Fibroblast of lung (primary cell): ENCODE measurements around the gene CISD3. TPM values are rescaled to one million over a fixed set of nuclear protein-coding genes. Genes with fewer than 3 reads are reported as not detected.

Experiments used
- DNase-seq, 2 donors: peaks; one replicate each; pipeline versions ENCODE4 v3.0.0 to v3.0.0-alpha.2; 2010; ENCODE audit warnings: low read depth in 2 of 2
- H2AFZ ChIP-seq: 2 replicates; pipeline ENCODE4 v1.5.1; 2012; ENCODE audit warnings: low read length, control low read depth, inconsistent platforms
- H3K27ac ChIP-seq: 2 replicates; pipeline ENCODE4 v1.5.1; 2011; ENCODE audit warnings: low read length, control low read depth; ENCODE audit not compliant: insufficient read depth
- H3K27me3 ChIP-seq: 2 replicates; pipeline ENCODE4 v1.5.1; 2011; ENCODE audit warnings: mild to moderate bottlenecking, low read length; ENCODE audit not compliant: control insufficient read depth, insufficient read depth
- H3K36me3 ChIP-seq: 2 replicates; pipeline ENCODE4 v1.5.1; 2011; ENCODE audit warnings: low read length; ENCODE audit not compliant: control insufficient read depth, insufficient read depth
- H3K4me1 ChIP-seq: 2 replicates; pipeline ENCODE4 v1.5.1; 2011; ENCODE audit warnings: low read length; ENCODE audit not compliant: control insufficient read depth, insufficient read depth; ENCODE audit errors: extremely low read depth
- H3K4me2 ChIP-seq: 2 replicates; pipeline ENCODE4 v1.5.1; 2011; ENCODE audit warnings: low read length, control low read depth; ENCODE audit not compliant: insufficient read depth; ENCODE audit errors: extremely low read depth
- H3K4me3 ChIP-seq, 4 experiments: fragments of 200-600 bp in 1 of 4; sonication (generic) in 1 of 4; replicated peaks in 1 of 4; 2 replicates each; pipeline ENCODE4 v1.5.1; 2011 to 2016; ENCODE audit warnings: low read length in 4 of 4, low read depth in 3 of 4, mild to moderate bottlenecking in 3 of 4, control low read depth in 2 of 4, inconsistent platforms in 1 of 4, mixed read lengths in 1 of 4; ENCODE audit not compliant: insufficient read depth in 1 of 4; ENCODE audit errors: control extremely low read depth in 1 of 4
- H3K79me2 ChIP-seq: 2 replicates; pipeline ENCODE4 v1.5.1; 2012; ENCODE audit warnings: mild to moderate bottlenecking, low read length, inconsistent platforms; ENCODE audit not compliant: control insufficient read depth, insufficient read depth
- H3K9ac ChIP-seq: 2 replicates; pipeline ENCODE4 v1.5.1; 2011; ENCODE audit warnings: mild to moderate bottlenecking, low read length, control low read depth; ENCODE audit not compliant: insufficient read depth
- H3K9me3 ChIP-seq: 2 replicates; pipeline ENCODE4 v1.5.1; 2012; ENCODE audit warnings: low read depth, low read length; ENCODE audit not compliant: control insufficient read depth, insufficient read depth
- H4K20me1 ChIP-seq: 2 replicates; pipeline ENCODE4 v1.5.1; 2011; ENCODE audit warnings: low read length; ENCODE audit not compliant: control insufficient read depth, insufficient read depth; ENCODE audit errors: extremely low read depth
- EZH2 ChIP-seq: IDR thresholded peaks from 2 replicates; pipeline ENCODE4 v1.5.1; 2012; ENCODE audit warnings: low read length, control low read depth, mild to moderate bottlenecking; ENCODE audit errors: missing control alignments
- polyA plus RNA-seq, 2 donors: library from polyadenylated mRNA; depleted of rRNA in 1 of 2; stranded (reverse) in 1 of 2; unstranded in 1 of 2; fragments of >200 nt; gene quantifications; 2 replicates each; pipeline ENCODE4 v1.2.1, GENCODE V29; 2011 to 2012; ENCODE audit warnings: missing spikeins in 1 of 2
- total RNA-seq: library from RNA; depleted of rRNA; stranded (reverse); fragments of >200 nt; gene quantifications from 2 replicates; pipeline ENCODE4 v1.2.1, GENCODE V29; 2014
- TF ChIP-seq, protein P1 (sequence below), 2 donors: IDR thresholded peaks in 1 of 2; conservative IDR thresholded peaks in 1 of 2; 1 replicate in 1 of 2; 2 replicates in 1 of 2; pipeline ENCODE4 v1.5.1; 2011 to 2012; ENCODE audit warnings: low read length in 2 of 2, control low read depth in 1 of 2, inconsistent platforms in 1 of 2, low read depth in 1 of 2, mild to moderate bottlenecking in 1 of 2

The CISD3 gene
- total and polyA plus RNA-seq, 2 donors (not counting 1 experiment from before 2014, with no cell fraction given), result 4.0 to 5.7 TPM

GRCh38 chr17:38749223-38750043, 19.3 kb downstream of the CISD3 start:
- H3K27ac ChIP-seq, result peak overlapping the region; percentile 57
- H3K4me2 ChIP-seq, result peak overlapping the region; percentile 79
- H4K20me1 ChIP-seq, result no peaks in the 10 kb centered on the region
- H3K36me3 ChIP-seq, result peaks cover 2% of the 10 kb centered on the region
- no peaks in the 10 kb centered on the region for H3K27me3 ChIP-seq
- TF ChIP-seq, protein P1, sequence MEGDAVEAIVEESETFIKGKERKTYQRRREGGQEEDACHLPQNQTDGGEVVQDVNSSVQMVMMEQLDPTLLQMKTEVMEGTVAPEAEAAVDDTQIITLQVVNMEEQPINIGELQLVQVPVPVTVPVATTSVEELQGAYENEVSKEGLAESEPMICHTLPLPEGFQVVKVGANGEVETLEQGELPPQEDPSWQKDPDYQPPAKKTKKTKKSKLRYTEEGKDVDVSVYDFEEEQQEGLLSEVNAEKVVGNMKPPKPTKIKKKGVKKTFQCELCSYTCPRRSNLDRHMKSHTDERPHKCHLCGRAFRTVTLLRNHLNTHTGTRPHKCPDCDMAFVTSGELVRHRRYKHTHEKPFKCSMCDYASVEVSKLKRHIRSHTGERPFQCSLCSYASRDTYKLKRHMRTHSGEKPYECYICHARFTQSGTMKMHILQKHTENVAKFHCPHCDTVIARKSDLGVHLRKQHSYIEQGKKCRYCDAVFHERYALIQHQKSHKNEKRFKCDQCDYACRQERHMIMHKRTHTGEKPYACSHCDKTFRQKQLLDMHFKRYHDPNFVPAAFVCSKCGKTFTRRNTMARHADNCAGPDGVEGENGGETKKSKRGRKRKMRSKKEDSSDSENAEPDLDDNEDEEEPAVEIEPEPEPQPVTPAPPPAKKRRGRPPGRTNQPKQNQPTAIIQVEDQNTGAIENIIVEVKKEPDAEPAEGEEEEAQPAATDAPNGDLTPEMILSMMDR (conservative IDR thresholded peaks at IDR 0.05 in 1 of 2, IDR thresholded peaks at IDR 0.05 in 1 of 2; ENCODE audit: low read depth in 1 of 2, low read length in 2 of 2), result no peak
- TF ChIP-seq EZH2, result no peak
- peak; percentile 67 to 74 for DNase-seq
- no peaks in the 10 kb centered on the region for H3K9me3 ChIP-seq
- peaks cover 47% of the 10 kb centered on the region for H3K79me2 ChIP-seq
- H3K4me3 ChIP-seq, result peak overlapping the region; percentile 49 to 81 (median 65)
- peaks cover 9% of the 10 kb centered on the region for H3K4me1 ChIP-seq
- peak overlapping the region; percentile 64 for H3K9ac ChIP-seq
- H2AFZ ChIP-seq, result peak overlapping the region; percentile 52

- peaks cover 1% of the 10 kb centered on the region for H3K36me3 ChIP-seq
- no peak for TF ChIP-seq EZH2
- TF ChIP-seq, protein P1 (conservative IDR thresholded peaks at IDR 0.05 in 1 of 2, IDR thresholded peaks at IDR 0.05 in 1 of 2; ENCODE audit: low read depth in 1 of 2, low read length in 2 of 2), result no peak
- H3K4me1 ChIP-seq, result peaks cover 9% of the 10 kb centered on the region
- peak overlapping the region; percentile 79 for H3K4me2 ChIP-seq
- H3K27ac ChIP-seq, result no peak overlapping the region
- no peak for DNase-seq
- H4K20me1 ChIP-seq, result no peaks in the 10 kb centered on the region
- peak overlapping the region; percentile 39 to 81 (median 65) for H3K4me3 ChIP-seq
- H2AFZ ChIP-seq, result no peak overlapping the region
- peaks cover 46% of the 10 kb centered on the region for H3K79me2 ChIP-seq
- no peaks in the 10 kb centered on the region for H3K9me3 ChIP-seq
- no peak overlapping the region for H3K9ac ChIP-seq
- H3K27me3 ChIP-seq, result no peaks in the 10 kb centered on the region
Observed at GRCh38 chr17:38750044-38750311, 19.8 kb downstream of the CISD3 start.

GRCh38 chr17:38750312-38751121, 20.4 kb downstream of the CISD3 start:
- Histone ChIP-seq H3K79me2 (peaks cover 45% of the 10 kb centered on the region), H3K4me3 (peak overlapping the region in 3 of 4 experiments; percentile 59 to 81 (median 71)), H3K27me3 (no peaks in the 10 kb centered on the region), H3K9me3 (no peaks in the 10 kb centered on the region), H2AFZ (no peak overlapping the region), H3K4me1 (peaks cover 9% of the 10 kb centered on the region), H3K9ac (no peak overlapping the region), H3K4me2 (peak overlapping the region; percentile 79), H3K27ac (no peak overlapping the region), H3K36me3 (peaks cover 1% of the 10 kb centered on the region), H4K20me1 (no peaks in the 10 kb centered on the region)
- no peak for DNase-seq
- no peak for TF ChIP-seq EZH2
- TF ChIP-seq, protein P1 (conservative IDR thresholded peaks at IDR 0.05 in 1 of 2, IDR thresholded peaks at IDR 0.05 in 1 of 2; ENCODE audit: low read depth in 1 of 2, low read length in 2 of 2), result no peak
